HG02973 (cell line): ENCODE data around the gene SLC30A10.
"Not testable (repeated sequence)": the region's sequence is repeated elsewhere in the genome, so short reads cannot be mapped to it uniquely, and the experiment has no call there.

Experiments
- ATAC-seq: cut with Tn5 transposase; IDR thresholded peaks from one replicate; pipeline ENCODE4 v1.9.1; 2021; ENCODE audit warnings: moderate library complexity; ENCODE audit not compliant: unreplicated experiment

The SLC30A10 gene

GRCh38 chr1:219897914-219898313, 30.4 kb downstream of the SLC30A10 start:
- ATAC-seq = no peak

- not testable (repeated sequence) for ATAC-seq
These were observed 36.1 kb downstream of the SLC30A10 start for GRCh38 chr1:219892271-219892670.

GRCh38 chr1:219891846-219892245, 36.5 kb downstream of the SLC30A10 start:
- ATAC-seq = not testable (repeated sequence)

- not testable (repeated sequence) for ATAC-seq
These were observed 39.7 kb downstream of the SLC30A10 start for GRCh38 chr1:219888667-219889066.

- ATAC-seq = no peak
These were observed 42.7 kb downstream of the SLC30A10 start for GRCh38 chr1:219885680-219886079.

- no peak for ATAC-seq
These were observed 44.7 kb downstream of the SLC30A10 start for GRCh38 chr1:219883400-219884332.

GRCh38 chr1:219882755-219883154, 45.6 kb downstream of the SLC30A10 start:
- ATAC-seq = no peak

- no peak for ATAC-seq
These were observed 46.3 kb downstream of the SLC30A10 start for GRCh38 chr1:219882096-219882495.

GRCh38 chr1:219880765-219881457, 47.4 kb downstream of the SLC30A10 start:
- ATAC-seq = no peak

- ATAC-seq = no peak
These were observed 51.6 kb downstream of the SLC30A10 start for GRCh38 chr1:219876798-219877209.

- no peak for ATAC-seq
These were observed 52.5 kb downstream of the SLC30A10 start for GRCh38 chr1:219875860-219876259.

GRCh38 chr1:219872538-219872937, 55.8 kb downstream of the SLC30A10 start:
- not testable (repeated sequence) for ATAC-seq

GRCh38 chr1:219871427-219872057, 56.8 kb downstream of the SLC30A10 start:
- ATAC-seq = no peak

GRCh38 chr1:219868615-219869014, 59.7 kb downstream of the SLC30A10 start:
- ATAC-seq = not testable (repeated sequence)
